ENCODE data around the gene TRIO. TPM values are rescaled to one million over a fixed set of nuclear protein-coding genes. Genes with fewer than 3 reads are reported as not detected.

The TRIO gene
- polyA plus RNA-seq, 1 experiment, result 176 TPM

DNA sequence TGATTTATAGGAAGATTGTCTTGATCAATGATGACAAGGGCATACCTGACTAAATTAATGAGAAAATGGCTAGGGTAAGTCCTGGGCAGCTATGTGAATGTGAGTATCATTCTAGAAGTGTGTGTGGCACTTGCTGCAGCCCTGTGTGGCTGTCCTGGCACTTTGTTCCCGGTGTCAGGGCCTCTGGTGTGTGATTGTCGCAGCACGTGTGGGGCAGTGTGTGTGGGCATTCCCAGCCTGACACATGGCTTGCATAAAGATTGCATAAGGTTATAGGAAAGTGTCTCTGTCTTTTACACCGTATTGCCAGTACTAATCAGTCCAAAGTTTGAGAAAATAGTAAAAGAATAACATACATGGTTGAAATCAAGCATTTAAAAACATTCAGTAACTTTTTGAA, 74.4 kb downstream of the TRIO start:
- DNase-seq (ENCODE audit: low read depth), result no peak
- CTCF ChIA-PET, result no interaction called here
- TF ChIP-seq, protein P1, sequence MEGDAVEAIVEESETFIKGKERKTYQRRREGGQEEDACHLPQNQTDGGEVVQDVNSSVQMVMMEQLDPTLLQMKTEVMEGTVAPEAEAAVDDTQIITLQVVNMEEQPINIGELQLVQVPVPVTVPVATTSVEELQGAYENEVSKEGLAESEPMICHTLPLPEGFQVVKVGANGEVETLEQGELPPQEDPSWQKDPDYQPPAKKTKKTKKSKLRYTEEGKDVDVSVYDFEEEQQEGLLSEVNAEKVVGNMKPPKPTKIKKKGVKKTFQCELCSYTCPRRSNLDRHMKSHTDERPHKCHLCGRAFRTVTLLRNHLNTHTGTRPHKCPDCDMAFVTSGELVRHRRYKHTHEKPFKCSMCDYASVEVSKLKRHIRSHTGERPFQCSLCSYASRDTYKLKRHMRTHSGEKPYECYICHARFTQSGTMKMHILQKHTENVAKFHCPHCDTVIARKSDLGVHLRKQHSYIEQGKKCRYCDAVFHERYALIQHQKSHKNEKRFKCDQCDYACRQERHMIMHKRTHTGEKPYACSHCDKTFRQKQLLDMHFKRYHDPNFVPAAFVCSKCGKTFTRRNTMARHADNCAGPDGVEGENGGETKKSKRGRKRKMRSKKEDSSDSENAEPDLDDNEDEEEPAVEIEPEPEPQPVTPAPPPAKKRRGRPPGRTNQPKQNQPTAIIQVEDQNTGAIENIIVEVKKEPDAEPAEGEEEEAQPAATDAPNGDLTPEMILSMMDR (IDR thresholded peaks at IDR 0.05; ENCODE audit: insufficient read depth, low read depth, low read length), result no peak
- Histone ChIP-seq H3K27me3 (ENCODE audit: control insufficient read depth, insufficient read depth, low read length) (no peaks in the 10 kb centered on the region), H3K36me3 (ENCODE audit: control insufficient read depth, insufficient read depth, low read length) (no peaks in the 10 kb centered on the region), H3K4me3 (ENCODE audit: low read depth, low read length) (no peak overlapping the region)
- POLR2A ChIA-PET, result no interaction called here

DNA sequence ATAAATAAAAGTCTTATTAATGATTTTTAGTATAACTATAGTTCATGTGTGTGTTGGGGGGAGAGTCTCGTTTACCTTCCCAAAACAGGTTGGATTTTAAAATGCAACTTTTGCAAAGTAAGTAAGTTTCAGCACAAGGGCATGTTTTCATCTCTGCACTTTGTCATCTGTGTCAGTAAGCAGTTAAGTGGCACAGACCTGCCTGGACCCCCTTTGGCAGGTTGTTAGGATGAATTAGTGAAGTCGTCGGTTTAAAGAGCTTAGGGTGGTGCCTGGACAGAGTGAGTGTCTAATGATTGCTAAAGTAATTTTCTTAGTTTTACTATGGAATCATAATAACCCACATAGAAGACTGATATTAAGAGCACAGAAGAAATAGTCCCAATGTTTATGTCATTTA, 74.9 kb downstream of the TRIO start:
- no peak for DNase-seq (ENCODE audit: low read depth)
- Histone ChIP-seq H3K36me3 (ENCODE audit: control insufficient read depth, insufficient read depth, low read length) (no peaks in the 10 kb centered on the region), H3K27me3 (ENCODE audit: control insufficient read depth, insufficient read depth, low read length) (no peaks in the 10 kb centered on the region), H3K4me3 (ENCODE audit: low read depth, low read length) (no peak overlapping the region)
- TF ChIP-seq, protein P1 (IDR thresholded peaks at IDR 0.05; ENCODE audit: insufficient read depth, low read depth, low read length), result no peak
- ChIA-PET POLR2A (no interaction called here), CTCF (no interaction called here)

DNA sequence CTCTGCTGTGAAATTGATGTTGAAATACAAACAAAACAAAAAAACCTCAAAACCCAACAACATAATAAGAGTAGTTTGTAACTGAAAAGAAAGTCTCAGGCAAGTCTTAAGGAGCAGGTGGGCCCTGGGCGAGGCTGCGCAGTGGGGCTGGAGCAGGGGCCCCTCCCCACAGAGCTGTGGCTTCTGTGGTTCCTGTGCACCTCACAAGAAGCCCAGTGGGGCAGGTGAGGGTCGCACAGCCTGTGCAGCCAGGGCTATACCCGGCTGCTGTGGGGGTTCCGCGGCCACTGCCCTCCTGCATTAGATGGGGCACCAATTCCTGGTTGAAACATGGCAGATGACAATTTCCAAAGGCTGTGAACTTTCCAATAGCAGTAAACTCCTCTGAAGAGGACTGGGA, 75.3 kb downstream of the TRIO start:
- no peaks in the 10 kb centered on the region; the same call in 1 of the 2 replicates for H3K36me3 ChIP-seq (ENCODE audit: control insufficient read depth, insufficient read depth, low read length)
- no peaks in the 10 kb centered on the region for H3K27me3 ChIP-seq (ENCODE audit: control insufficient read depth, insufficient read depth, low read length)
- POLR2A ChIA-PET, result no interaction called here
- CTCF ChIA-PET, result no interaction called here
- DNase-seq (ENCODE audit: low read depth), result no peak
- H3K4me3 ChIP-seq (ENCODE audit: low read depth, low read length), result no peak overlapping the region
- TF ChIP-seq, protein P1 (IDR thresholded peaks at IDR 0.05; ENCODE audit: insufficient read depth, low read depth, low read length), result no peak

DNA sequence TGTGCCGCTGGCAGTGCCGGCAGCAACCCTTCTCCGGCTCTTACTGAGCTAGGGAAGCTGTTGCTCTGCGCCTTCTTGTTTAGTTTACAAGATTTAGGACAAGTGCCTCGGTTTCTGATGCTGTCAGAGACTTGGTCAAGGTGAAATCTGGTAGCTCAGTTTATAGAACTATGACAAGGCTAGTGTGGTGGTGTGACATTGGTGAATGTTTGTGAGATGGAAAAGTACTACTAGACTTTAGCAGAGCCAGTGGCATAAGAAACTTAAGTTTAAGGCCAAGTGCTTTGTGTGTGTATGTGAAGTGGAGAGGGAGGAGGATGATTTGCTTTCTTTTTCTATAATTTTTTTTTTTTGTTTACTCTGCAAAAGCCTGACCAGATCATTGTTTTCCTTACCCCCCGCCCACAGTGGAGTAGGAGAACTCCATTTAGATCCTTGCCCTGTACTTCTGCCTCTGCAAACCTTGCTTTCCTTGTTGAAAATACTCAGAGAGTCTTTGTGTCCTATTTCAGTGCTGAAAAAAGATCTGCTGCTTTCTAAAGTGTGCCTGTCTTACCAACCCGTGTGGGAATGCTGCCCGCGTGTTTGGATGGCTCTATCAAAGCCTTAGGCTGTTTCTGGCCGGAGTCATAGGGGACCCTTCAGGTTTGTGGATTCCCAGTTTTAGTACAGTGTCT, 75.9 kb downstream of the TRIO start:
- ChIA-PET POLR2A (no interaction called here), CTCF (no interaction called here)
- TF ChIP-seq, protein P1 (IDR thresholded peaks at IDR 0.05; ENCODE audit: insufficient read depth, low read depth, low read length), result no peak

DNA sequence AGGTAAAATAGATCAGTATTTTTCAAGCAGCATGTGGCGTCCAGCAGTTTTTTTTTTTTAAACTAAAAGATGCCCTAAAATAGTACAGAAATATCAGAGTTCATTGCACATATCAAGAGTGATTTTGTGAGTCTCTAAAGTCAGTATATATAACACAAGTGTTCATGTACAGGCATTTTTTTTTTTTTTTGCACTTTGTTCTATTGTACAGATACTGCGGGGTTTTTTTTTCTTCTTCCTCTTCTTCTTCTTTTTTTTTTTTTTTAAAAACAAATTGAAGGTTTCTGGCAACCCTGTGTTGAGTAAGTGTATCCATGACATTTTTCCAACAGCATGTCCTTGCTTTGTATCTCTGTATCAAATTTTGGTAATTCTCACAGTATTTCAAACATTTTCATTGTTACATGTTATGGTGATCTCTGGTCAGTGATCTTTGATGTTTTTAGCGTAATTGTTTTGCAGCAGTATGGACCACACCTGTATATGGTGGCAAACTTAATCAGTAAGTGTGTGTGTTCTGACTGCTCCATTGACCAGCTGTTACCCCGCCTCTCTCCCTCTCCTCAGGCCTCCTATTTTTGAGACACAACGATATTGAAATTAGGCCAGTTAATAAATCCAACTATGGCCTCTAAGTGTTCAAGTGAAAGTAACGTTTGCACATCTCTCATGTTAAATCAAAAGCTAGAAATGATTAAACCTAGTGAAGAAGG, 76.8 kb downstream of the TRIO start:
- no peaks in the 10 kb centered on the region; the same call in 1 of the 2 replicates for H3K36me3 ChIP-seq (ENCODE audit: control insufficient read depth, insufficient read depth, low read length)
- no peak overlapping the region for H3K4me3 ChIP-seq (ENCODE audit: low read depth, low read length)
- ChIA-PET POLR2A (no interaction called here), CTCF (no interaction called here)
- no peak for DNase-seq (ENCODE audit: low read depth)
- no peaks in the 10 kb centered on the region for H3K27me3 ChIP-seq (ENCODE audit: control insufficient read depth, insufficient read depth, low read length)
- TF ChIP-seq, protein P1 (IDR thresholded peaks at IDR 0.05; ENCODE audit: insufficient read depth, low read depth, low read length), result no peak

More for the DNA sequence above, 75.9 kb downstream of the TRIO start:
- DNase-seq (ENCODE audit: low read depth), result no peak
- Histone ChIP-seq H3K4me3 (ENCODE audit: low read depth, low read length) (no peak overlapping the region), H3K36me3 (ENCODE audit: control insufficient read depth, insufficient read depth, low read length) (no peaks in the 10 kb centered on the region; the same call in 1 of the 2 replicates), H3K27me3 (ENCODE audit: control insufficient read depth, insufficient read depth, low read length) (no peaks in the 10 kb centered on the region)

Measured in BJ (cell line).